Stimulated activated CD4-positive, alpha-beta T cell treated with anti-CD3 and anti-CD28 coated beads, Interleukin-4, amount 100 ng/mL, for 24 hours (primary cell): ENCODE results near the gene ZNF584.
A peak's percentile ranks its signal among the peaks of the same experiment; 100 is the strongest.
"Not testable (repeated sequence)": the region's sequence is repeated elsewhere in the genome, so short reads cannot be mapped to it uniquely, and the experiment has no call there.

ENCODE experiments used
- DNase-seq: peaks from one replicate; pipeline ENCODE4 v3.0.0-alpha.2; 2020

ZNF584 gene

DNA sequence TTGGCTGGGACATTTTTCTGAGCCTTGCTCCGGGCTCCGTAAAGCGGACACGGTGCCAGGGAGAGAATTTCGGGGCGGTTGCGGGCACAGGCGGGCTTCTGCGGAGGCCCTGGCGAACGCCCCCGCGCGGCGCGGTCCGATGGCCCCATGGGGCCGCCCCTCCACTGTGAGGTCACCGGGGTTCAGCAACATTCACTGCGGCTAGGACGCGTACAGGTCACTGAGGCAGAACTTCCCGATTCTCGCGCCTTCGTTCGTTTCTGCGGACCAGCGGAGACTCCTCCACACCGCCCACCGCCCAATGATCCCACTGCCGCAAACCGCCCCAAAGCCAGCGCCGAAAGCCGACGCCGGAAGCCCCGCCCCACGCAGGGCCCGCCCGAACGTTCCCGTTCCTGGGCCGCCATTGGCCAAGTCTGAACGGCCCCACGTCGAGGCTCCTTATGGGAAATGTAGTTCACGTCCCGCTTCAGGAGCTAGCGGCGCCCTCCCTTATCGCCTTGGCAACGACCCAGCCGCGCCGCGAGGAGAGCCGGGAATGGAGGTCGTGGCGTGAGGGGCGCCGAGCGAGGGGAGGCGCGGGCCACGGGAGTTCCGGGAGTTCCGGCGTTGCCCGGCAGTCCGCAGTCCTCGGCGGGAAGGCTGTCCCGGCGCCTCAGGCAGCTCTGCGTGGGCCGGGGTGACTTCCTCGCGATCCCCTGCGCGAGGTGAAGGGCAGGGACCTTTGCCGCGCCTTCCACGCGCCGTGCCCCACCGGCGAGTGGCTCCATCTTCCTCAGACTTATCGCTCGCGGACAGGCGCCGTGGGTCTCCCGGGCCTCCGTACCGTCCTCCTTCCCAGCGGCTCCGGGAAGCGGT lies at the start of gene ZNF584:
Gene ZNF584, plus strand, starts transcription at position 498 of the 858 bp plus-strand sequence. CDS start 499 bp downstream, outside the sequence.
- DNase-seq = peak; percentile 95

DNA sequence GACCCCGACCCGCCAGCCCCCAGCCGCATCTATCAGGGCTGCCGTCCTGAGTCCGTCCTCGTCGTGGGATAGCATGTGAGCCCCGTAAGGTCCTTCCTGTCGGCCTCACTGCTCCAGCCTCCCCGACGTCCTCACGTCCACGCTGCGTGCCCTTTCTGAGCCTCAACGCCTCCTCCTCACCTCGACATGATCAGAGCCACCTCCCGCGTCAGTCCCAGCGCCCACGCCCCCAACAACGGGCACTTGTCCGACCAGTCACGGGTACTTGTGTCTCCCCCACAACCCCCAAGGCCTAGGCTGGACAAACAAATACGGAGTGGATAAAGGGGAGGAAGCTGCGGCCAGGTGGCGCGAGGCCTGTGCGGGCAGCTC lies 46.6 kb upstream of the ZNF584 start:
- peak; percentile 55 for DNase-seq

GRCh38 chr19:58362272-58362994 lies 46.0 kb upstream of the ZNF584 start, which contains the start of gene ZNF497:
Gene ZNF497, minus strand, starts transcription at chr19:58362751. Its CDS starts 5,116 bp downstream, at chr19:58357635.
- peak; percentile 96 for DNase-seq

DNA sequence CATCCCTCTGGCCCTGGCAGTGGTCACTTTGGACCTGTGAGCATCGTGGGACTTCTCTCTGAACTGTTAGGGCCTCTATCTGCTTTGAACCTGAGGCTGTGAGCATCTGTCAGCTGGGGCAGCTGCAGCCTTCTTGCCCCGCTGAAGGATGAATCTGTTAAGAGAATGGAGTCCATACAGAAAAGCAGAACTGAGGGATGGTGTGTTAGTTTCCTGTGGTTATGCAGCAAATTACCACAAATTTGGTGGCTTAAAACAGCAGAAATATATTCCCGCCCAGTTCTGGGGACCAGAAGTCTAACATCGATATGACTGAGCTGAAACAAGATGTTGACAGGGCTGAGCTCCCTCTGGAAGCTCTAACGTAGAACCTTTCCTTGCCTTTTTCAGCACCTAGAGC lies 44.3 kb upstream of the ZNF584 start:
- no peak for DNase-seq

GRCh38 chr19:58366585-58367430 lies 41.6 kb upstream of the ZNF584 start:
- DNase-seq = no peak

- no peak for DNase-seq
These were observed 40.6 kb upstream of the ZNF584 start for GRCh38 chr19:58367698-58368454.

DNA sequence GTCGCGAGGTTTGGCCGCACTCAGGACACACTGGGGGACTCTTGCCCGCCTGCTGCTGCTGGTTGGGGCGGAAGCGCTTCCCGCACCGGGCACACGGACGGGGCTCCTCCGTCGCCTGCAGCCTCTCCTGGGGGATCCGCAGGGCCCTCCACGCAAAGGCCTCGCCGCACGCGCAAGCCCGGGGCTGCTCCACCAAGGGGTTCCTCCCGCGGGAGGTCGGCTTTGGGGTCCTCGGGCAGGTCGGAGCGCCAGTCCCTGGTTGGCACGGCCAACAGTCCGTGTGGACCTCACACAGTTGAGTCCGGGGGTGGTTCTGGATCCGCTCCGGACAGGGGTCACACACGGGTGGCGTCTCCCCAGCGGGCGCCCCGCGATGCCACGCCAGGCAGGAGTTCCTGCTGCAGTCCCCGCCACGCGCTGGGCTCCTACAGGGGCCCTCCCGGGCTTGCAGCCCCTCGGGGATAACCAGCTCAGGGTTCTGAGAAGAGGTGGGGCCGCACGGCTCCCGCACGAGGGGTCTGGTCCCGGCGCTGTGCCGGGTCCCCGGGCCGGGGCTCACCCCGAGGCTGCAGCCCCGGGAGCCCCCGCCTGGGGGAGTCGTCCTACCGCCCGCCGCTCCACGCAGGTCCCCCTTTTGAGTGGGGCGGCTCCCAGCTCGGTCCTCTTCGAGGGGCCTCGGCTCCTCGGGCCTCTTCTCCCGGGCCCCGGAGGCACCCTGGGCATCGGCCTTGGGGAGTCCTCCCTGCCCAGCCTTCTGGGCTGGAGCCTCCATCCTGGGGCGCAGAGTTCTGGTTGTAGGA lies 39.7 kb upstream of the ZNF584 start:
- DNase-seq = no peak

GRCh38 chr19:58372311-58373133 lies 35.9 kb upstream of the ZNF584 start:
- no peak for DNase-seq

DNA sequence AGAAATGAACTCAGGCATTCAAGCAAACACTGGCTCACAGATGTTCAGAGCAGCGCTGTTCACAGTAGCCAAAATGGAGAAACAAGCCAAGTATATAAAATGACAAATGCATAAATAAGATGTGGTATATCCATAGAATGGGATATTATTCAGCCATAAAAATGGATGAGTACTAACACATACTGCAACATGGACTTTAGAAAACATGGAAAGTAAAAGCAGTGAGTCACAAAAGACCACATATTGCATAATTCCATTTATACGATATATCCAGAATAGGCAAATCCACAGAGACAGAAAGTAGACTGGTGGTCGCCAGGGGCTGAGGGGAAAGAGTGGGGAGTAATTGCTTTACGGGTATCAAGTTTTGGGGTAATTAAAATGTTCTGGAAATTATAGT lies 34.2 kb upstream of the ZNF584 start:
- no peak for DNase-seq

GRCh38 chr19:58376724-58377123 lies 31.7 kb upstream of the ZNF584 start:
- not testable (repeated sequence) for DNase-seq

DNA sequence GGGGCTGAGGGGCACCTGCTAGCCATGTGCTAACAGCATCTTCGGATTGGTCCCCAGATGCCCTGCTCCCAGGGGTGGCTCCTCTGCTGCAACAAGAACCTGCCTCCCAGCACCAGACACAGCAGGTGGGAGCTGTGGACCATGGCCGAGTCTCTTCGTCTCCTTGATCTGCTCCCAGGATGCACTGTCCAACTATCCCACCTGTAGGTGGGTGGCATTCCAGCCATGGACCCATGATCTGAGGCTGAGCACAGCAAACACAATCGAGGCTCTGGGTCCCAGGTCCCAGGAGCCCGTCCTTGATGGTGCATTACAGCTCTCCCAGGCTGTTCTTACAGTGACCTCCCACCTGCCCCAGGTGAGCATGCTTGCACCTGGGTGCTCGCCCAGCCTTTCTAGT lies 29.2 kb upstream of the ZNF584 start:
- DNase-seq = no peak

DNA sequence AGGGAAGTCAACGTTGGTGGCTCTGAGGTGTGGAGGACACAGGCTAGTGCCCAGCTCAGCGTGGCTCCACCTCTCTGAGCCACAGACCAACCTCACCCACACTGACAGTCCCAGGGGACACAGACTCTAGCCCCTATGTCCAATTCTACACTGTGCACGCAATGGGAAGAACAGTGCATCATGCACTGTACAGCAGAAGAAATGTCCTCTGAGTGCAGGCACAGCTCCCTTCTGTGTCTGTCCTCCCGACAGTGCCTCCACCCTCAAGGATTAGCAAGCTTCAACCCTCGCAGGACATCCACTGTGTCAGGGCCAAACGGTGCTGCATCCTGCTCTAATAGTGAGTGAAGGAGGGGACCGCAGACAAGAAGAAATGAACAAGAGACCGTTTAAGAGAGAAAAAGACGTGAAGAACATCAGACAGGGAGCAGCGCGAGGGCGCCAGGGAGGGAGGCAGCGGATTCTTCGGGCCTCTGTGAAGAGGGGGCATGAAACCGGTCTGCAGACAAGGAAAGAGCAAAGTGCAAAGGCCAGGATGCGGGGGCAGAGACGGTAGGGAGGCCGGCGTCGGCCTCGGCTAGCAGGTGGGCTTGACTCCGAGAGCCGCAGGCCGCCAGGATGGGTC lies 28.3 kb upstream of the ZNF584 start:
- DNase-seq = no peak

DNA sequence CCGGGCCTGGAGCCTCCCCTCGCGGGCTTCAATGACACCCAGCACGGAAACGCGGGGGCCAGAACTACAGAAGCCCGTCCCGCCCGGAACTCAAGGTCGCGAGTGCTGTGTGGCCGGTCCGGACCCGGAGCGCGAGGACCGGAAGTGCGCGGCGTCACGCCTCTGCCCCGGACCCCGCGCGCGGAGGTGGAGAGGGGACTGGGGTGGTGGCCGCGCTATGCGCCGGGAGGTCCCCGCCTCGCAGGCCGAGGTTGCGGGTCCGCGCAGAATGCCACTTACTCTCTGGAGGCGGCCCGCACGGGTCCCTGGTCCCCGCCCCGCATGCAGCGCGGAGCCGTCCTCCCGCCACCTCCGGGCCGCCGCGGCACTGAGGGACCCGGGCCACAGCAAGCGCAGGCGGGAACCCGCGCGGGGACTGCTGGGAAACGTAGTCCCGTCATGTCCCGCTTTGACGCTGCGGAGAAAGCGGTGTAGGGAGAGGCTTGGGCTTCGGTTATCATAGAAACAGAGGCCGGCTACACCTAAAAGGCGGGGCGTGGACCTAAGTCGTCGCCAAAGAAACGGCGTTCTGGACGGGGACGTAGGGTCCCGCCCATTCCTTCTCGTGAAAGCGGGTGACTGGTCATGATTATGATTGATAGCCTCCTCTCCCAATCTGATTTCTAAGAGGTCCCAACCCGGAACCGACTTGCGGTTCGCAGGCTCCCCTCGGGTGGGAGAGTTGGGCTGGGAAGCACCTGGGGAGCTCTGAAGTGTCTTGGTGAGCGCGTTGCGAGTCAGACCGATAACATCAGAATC lies 27.6 kb upstream of the ZNF584 start, which contains the start of gene ZNF837:
Gene ZNF837, minus strand, starts transcription at position 369 of the 798 bp plus-strand sequence. CDS start 11,698 bp downstream, outside the sequence.
- DNase-seq = peak; percentile 99

DNA sequence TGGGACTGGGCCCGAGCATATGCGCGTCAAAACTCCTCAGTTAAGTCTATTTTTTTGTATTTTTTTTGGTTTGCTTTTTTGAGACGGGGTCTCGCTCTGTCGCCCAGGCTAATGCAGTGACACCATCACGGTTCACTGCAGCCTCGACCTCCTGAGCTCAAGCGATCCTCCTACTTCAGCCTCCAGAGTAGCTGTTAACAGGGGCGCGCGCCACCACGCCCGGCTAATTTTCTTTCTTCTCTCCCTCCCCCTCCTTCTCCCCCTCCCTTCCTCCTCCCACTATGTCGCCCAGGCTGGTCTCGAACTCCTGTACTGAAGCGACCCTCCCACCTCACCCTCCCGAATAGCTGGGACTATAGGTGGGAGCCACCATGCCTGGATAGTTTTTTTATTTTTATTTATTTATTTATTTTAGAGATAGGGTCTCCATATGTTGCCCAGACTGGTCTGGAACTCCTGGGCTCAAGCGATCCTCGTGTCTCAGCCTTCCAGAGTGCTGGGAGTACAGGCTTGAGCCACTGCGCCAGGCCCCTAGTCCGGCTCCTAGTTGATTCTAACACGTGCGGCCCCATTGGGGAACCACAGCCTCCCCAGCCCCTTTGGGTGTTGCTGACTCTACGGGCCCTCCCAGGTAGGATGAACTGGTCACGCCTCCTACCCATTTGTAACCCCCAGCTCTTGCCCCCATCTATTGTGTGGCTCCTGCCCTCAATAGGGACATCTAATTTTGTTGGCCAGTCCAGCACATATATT lies 26.8 kb upstream of the ZNF584 start:
- DNase-seq = no peak

- no peak for DNase-seq
These were observed 25.3 kb upstream of the ZNF584 start for GRCh38 chr19:58382997-58383603.

DNA sequence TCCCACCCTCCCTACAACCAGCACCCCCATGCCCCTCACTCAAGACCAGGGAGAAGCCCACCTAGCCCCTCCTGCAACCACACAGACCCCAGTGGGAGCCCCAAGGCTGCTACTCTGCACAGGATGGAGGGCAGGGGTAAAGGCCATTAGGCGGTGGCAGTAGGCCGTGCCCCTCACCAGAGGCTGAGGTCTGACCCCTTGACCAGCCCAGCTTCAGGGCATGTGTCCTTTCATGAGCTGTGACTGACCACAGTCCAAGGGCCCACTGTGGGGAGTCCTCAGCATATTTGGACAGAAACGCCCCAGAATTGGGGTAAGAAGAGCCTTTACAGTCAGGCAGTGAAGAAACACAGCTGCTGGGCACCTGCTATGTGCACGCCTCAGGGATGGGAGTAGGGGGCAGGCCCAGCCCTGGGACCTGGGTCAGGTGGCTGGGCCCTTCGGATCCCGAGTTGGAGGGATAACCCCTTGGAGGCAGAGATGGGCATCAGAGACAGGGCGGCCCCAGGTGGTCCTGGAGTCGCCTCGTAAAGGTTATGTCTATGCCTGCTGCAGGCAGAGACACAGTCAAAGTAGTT lies 23.0 kb upstream of the ZNF584 start:
- DNase-seq = no peak

GRCh38 chr19:58385891-58386575 lies 22.4 kb upstream of the ZNF584 start:
- peak; percentile 45 for DNase-seq
